Activated CD4-positive, CD25-positive, alpha-beta regulatory T cell treated with anti-CD3 and anti-CD28 coated beads, Interleukin-2, amount 50 U/mL, for 24 hours (primary cell): ENCODE results near the gene ZMYM4.

Experiments used
- ATAC-seq, 2 donors: fragments of 150-1000 bp; cut with Tn5 transposase; one replicate each; pipeline ENCODE4 v1.10.0; 2021; ENCODE audit warnings: mild to moderate bottlenecking in 1 of 2, moderate library complexity in 1 of 2

ZMYM4 gene

DNA sequence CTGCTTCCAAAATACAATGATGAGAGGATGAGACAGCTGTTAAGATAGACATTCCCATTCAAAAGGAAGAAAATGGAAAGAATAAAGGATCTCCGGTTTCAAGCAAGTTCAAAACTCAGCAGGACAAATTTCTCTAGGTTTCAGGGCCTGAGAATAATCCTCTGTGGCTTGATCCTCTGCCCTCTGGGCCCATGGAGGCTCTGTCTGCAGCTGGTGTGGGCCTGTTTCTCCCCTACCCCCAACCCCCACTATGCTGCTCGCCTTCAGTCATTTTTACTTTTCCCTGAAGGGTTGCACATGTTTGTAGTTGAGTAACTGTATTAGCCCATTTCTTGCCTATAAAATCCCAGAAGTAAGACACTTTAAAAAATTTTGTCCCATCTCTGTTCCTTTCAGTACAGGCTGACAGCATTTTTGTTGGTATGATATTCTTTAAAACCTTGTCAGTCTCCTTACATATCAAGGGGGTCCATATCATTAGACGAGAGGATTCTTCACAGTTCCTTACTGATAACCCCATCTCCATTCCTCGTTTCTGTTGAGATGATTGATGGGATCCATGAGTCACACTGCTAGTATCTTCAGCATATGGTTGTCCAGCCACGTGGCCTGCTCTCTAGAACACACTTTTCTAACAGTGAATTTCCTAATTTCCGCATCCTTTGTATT lies 10.5 kb downstream of the ZMYM4 start:
- no peak for ATAC-seq

GRCh38 chr1:35279555-35279904 lies 11.0 kb downstream of the ZMYM4 start:
- no peak for ATAC-seq

- no peak for ATAC-seq
These were observed 11.5 kb downstream of the ZMYM4 start for GRCh38 chr1:35280006-35280405.

DNA sequence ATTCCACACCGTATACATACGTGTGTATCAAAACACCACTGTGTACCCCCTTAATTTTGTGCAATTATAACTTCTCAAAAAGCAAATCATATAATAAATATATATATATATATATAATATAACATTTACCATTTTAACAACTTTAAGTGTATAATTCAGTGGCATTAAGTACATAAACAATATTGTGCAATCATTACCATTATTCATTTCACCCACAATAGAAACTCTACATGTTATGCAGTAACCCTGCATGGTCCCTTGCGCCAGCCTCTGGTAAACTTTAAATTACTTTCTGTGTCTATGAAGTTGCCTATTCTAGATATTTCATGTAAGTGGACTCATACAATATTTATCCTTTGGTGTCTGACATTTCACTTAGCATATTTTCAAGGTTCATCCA lies 13.1 kb downstream of the ZMYM4 start:
- ATAC-seq: no peak

DNA sequence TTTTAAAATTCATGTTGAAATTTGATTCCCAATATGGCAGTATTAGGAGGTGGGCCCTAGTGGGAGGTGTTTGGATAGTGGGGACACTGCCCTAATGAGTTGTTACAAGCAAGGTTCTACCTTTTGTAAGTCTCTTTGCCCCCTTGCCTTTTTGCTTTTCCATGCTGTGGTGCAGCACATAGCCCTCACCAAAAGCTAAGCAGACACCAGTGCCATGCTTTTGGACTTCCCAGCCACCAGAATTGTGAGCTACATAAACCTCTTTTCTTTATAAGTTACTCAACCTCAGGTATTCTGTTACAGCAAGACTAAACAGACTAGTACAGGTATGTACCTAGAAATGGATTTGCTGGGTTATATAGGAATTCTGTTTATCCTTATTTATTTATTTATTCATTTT lies 13.7 kb downstream of the ZMYM4 start:
- no peak for ATAC-seq

GRCh38 chr1:35284852-35285251 lies 16.3 kb downstream of the ZMYM4 start:
- ATAC-seq: no peak

- ATAC-seq: no peak
These were observed 17.5 kb downstream of the ZMYM4 start for GRCh38 chr1:35285771-35286606.

- peak in 1 of 2 donors; percentile 13 for ATAC-seq
These were observed 19.5 kb downstream of the ZMYM4 start for GRCh38 chr1:35287807-35288640.

DNA sequence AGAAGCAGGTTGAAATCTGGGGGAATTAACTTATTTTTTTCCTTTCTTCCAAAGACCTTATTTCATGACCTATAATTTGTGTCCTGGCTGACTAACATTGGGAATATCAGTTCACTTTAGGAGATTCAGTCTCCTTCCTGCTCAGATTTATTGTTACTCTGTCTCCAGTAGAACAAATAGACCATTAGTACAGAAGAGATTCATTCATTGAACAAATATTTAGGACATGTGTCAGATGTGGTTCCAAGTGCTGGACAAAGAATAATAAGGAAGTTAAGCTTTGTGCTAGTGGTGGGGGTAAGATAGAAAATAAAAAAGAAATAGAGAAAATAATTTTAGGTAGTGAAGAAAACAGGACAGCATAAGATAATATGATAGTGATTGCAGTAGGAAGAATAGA lies 20.3 kb downstream of the ZMYM4 start:
- no peak for ATAC-seq

GRCh38 chr1:35290452-35290851 lies 21.9 kb downstream of the ZMYM4 start:
- no peak for ATAC-seq

DNA sequence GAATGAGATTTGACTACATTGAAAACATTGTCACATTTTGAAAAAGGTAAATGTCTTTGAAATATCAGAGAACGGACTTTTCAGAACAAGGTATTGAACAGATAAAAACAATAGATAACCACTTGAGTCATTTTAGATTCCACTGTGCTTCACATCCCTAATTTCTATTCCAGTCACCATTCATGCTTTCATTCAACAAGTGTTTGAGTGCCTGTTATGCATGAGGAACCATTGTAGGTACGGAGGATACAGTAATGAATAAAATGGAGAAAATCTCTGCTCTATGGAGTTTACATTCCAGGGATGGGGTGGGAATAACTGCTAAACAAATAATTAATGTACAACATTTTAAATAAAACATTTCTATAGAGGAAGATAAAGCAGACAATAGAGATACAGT lies 26.3 kb downstream of the ZMYM4 start:
- no peak for ATAC-seq

- ATAC-seq: no peak
These were observed 29.4 kb downstream of the ZMYM4 start for GRCh38 chr1:35297886-35298285.

DNA sequence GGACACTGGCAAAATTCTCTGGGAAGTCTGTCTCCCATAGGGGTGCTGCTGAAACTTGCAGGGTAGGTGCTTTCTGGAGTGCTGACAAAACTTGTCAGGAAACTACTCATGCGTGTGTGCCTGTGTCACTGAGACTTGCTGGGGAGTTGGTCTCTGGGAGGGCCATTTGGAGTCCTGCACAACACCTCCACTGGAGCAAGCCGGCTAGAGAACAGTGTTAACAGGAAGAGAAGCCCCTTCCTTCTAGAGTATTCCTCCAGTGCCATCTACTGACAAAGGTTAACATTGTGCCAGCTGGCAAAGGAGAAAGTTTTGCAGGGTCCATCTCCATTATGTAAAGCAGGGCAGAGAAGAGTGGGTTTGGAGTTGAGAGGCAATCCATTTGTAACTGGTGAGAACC lies 30.0 kb downstream of the ZMYM4 start:
- ATAC-seq: peak; percentile 44 to 71

DNA sequence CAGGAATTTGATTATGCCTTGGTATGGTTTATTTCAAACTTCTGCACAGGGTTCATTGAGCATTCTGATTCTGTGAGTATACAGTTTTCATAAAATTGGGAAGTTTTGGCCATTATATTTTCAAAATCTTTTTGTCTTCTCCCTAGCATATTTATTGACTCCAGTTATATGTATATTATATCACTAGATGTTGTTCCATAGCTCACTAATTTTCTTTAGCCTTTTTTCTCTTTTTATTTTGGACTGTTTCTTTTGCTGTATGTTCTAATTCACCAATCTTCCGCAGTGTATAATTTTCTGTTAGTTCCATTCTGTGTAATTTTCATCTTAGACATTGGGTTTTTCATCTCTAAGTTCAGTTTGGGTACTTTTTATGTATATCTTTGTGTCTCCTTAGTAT lies 31.9 kb downstream of the ZMYM4 start:
- ATAC-seq: no peak

DNA sequence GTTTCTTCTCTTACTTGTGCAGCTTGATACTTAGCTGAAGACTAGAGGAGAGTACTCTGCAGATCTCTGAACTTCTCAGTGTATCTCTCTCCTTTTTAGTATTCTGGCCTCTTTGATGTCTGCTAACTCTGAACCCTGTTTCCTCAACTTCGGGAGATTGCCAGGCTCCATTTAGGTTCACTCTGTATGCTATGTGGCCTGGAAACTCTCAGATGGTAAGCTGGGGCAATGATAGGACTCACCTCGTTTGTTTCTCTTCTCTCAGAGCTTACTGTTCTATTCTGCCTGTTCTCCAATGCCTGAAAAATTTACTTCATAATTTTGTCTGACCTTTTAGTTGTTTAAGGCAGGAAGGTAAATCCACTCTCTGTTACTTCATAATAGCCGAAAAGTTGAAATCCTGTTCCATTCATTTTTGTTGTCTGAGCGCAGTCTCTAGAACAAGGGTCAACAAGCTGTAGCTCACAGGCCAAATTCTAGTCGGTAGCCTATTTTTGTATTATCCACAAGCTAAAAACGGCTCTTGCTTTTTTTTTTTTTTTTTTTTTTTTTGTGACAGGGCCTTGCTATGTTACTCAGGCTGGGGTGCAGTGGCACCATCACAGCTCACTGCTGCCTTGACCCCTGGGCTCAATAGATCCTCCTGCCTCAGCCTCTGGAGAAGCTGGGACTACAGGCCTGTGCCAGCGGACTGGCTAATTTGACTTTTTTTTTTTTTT lies 33.3 kb downstream of the ZMYM4 start:
- ATAC-seq: no peak

- no peak for ATAC-seq
These were observed 36.9 kb downstream of the ZMYM4 start for GRCh38 chr1:35305383-35305782.

GRCh38 chr1:35315649-35316048 lies 47.1 kb downstream of the ZMYM4 start:
- no peak for ATAC-seq

DNA sequence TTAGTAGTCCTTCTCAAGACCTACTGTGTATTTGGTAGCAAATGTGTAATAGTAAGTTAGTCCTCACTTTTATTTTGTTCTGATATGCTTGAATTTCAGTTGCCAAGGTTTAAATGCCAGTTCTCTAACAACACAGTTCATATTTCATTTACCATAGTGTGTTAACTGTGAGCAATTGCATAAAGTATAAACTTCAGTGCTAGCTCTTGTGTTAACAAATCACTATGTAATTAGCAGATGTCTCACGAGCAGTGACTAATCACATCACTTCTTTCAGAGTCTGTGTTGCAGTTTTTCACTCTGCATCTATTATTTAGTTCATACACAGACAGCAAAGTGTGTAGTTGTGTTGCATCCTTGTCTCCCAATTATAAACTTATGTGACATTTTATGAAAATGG lies 47.8 kb downstream of the ZMYM4 start:
- ATAC-seq: no peak

- ATAC-seq: no peak
These were observed 51.6 kb downstream of the ZMYM4 start for GRCh38 chr1:35319988-35320713.

- ATAC-seq: no peak
These were observed 52.4 kb downstream of the ZMYM4 start for GRCh38 chr1:35320937-35321336.

DNA sequence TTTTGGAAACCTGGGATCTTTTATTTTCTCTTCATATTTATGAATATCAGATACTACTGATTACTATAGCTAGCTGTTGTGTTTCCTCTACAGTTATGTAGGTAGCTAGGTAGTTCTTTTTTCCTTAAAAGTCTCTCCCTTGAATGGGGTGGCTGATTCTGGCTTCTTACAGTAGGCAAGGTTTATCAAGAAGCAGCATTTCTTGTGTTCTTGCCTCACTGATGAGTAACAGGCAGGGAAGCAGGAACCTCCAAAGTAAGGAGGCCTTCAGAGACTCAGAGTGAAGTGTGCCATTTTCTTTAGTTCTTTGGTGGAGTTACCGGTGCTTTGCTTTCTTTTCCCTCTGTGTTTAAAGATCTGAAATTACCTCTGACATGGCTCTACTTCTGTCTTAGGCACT lies 56.0 kb downstream of the ZMYM4 start:
- no peak for ATAC-seq

DNA sequence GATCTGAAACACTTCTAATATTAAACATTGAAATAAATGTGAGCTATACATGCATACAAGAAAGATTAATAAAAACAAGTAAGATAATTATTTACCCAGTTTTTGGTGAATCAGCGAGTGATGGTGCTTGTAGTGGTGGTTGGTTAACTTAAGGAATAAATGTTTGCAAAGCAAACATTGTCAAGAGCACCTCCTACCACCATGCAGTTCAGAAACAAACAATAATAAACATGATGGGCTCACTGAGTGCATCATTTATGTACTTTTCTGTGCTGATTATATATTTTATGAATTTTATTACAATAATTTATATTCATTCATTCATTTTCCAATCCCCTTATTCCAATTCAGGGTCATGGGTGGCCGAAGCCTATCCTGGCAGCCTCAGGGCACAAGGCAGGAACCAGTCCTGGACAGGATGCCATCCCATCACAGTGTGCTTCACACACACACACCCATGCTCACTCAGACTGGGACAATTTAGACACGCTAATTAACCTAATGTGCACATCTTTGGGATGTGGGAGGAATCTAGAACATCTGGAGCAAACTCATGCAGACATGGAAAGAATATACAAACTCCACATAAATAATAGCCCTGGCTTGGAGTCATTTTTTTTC lies 57.8 kb downstream of the ZMYM4 start:
- no peak for ATAC-seq
